Gastroesophageal sphincter (tissue), 3 donors: ENCODE data around the gene SH2B2.

Experiments used
- CTCF ChIP-seq, 4 experiments: fragments of 200-600 bp in 2 of 4; fragments of 450-650 bp in 2 of 4; sonication (generic) in 1 of 4; IDR thresholded peaks; one replicate each; pipeline ENCODE4 v1.5.1; 2017 to 2019; ENCODE audit warnings: antibody characterized with exemption in 4 of 4, mild to moderate bottlenecking in 2 of 4, moderate library complexity in 2 of 4
- EP300 ChIP-seq: sonication (generic); formaldehyde crosslinking; IDR thresholded peaks from one replicate; pipeline ENCODE4 v1.6.1; 2017; ENCODE audit warnings: antibody characterized with exemption, mild to moderate bottlenecking
- POLR2A ChIP-seq, 2 donors: fragments of 450-650 bp; IDR thresholded peaks; one replicate each; pipeline ENCODE4 v1.6.1; 2017; ENCODE audit warnings: antibody characterized with exemption in 2 of 2, mild to moderate bottlenecking in 2 of 2, moderate library complexity in 1 of 2
- POLR2AphosphoS5 ChIP-seq: sonication (generic); formaldehyde crosslinking; IDR thresholded peaks from one replicate; pipeline ENCODE4 v1.6.1; 2017; ENCODE audit warnings: antibody characterized with exemption

- TF ChIP-seq POLR2AphosphoS5 (no peak), CTCF (IDR thresholded peaks at IDR 0.05) (no peak), POLR2A (IDR thresholded peaks at IDR 0.05) (no peak), EP300 (no peak)
These were observed 20.4 kb downstream of the SH2B2 start for GRCh38 chr7:102306916-102307677.
